Fibroblast of pulmonary artery (primary cell): ENCODE measurements around the gene RBM26.

ENCODE experiments used
- DNase-seq: peaks from one replicate; pipeline ENCODE4 v3.0.0-alpha.2; 2010; ENCODE audit warnings: low read depth
- H3K4me3 ChIP-seq: replicated peaks from 2 replicates; pipeline ENCODE4 v1.5.1; 2011; ENCODE audit warnings: low read depth, mild to moderate bottlenecking, control low read depth, low read length, moderate library complexity
- TF ChIP-seq, protein P1 (sequence below): IDR thresholded peaks from 2 replicates; pipeline ENCODE4 v1.5.1; 2011; ENCODE audit warnings: mild to moderate bottlenecking, control low read depth, low read length, inconsistent platforms; ENCODE audit errors: missing control alignments

RBM26 gene

GRCh38 chr13:79273045-79273444 is 133.0 kb downstream of the RBM26 start:
- DNase-seq, result no peak
- TF ChIP-seq, protein P1, sequence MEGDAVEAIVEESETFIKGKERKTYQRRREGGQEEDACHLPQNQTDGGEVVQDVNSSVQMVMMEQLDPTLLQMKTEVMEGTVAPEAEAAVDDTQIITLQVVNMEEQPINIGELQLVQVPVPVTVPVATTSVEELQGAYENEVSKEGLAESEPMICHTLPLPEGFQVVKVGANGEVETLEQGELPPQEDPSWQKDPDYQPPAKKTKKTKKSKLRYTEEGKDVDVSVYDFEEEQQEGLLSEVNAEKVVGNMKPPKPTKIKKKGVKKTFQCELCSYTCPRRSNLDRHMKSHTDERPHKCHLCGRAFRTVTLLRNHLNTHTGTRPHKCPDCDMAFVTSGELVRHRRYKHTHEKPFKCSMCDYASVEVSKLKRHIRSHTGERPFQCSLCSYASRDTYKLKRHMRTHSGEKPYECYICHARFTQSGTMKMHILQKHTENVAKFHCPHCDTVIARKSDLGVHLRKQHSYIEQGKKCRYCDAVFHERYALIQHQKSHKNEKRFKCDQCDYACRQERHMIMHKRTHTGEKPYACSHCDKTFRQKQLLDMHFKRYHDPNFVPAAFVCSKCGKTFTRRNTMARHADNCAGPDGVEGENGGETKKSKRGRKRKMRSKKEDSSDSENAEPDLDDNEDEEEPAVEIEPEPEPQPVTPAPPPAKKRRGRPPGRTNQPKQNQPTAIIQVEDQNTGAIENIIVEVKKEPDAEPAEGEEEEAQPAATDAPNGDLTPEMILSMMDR, result no peak
- H3K4me3 ChIP-seq, result no peak overlapping the region

- TF ChIP-seq, protein P1, result no peak
- DNase-seq, result no peak
- H3K4me3 ChIP-seq, result no peak overlapping the region
Observed at GRCh38 chr13:79271616-79272015, 134.4 kb downstream of the RBM26 start.

DNA sequence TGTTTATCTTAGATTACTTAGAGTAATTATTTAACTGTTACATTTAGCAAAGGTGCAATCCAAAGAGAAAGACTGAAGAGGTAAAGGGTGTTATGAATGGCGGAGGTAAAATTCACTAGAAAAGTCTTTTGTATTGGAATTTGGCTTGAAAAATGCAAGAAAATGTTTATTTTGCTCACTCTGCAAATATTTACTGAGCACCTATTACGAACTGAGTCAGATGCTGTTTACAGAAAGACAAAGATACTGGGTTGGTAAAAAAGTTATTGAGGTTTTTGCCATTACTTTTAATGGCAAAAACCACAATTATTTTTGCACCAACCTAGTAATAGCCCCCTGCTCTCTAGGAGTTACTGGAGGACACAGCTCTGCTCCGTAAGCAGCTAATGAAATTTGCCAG is 135.2 kb downstream of the RBM26 start:
- H3K4me3 ChIP-seq, result no peak overlapping the region
- TF ChIP-seq, protein P1, result no peak
- no peak for DNase-seq
